Measurements from ENCODE around the gene IMPA2. TPM values are rescaled to one million over a fixed set of nuclear protein-coding genes. Genes with fewer than 3 reads are reported as not detected.

The IMPA2 gene
- polyA plus RNA-seq, 1 experiment, result 12.8 TPM

- no peak for DNase-seq (ENCODE audit: low read depth, low spot score)
- H3K4me3 ChIP-seq (ENCODE audit: low read depth, low read length), result no peak overlapping the region
- no peak for TF ChIP-seq CTCF (IDR thresholded peaks at IDR 0.05; ENCODE audit: low read depth, low read length)
- CTCF ChIA-PET, result interaction anchor here (0.7 to 1.0 kb wide), 2 partner anchors 13 to 68 kb away, joined by 3 to 7 read pairs; no protein-coding TSS in a partner anchor
- no peak overlapping the region for H3K27ac ChIP-seq (ENCODE audit: low read depth, low read length)
- no peaks in the 10 kb centered on the region for H3K27me3 ChIP-seq (ENCODE audit: control insufficient read depth, insufficient read depth, low read length)
- no peaks in the 10 kb centered on the region for H3K9me3 ChIP-seq (ENCODE audit: control insufficient read depth, insufficient read depth, low read length)
- POLR2A ChIA-PET, result no interaction called here
Measured at GRCh38 chr18:12005538-12006487, 24.5 kb downstream of the IMPA2 start.

GRCh38 chr18:12006488-12006840 is 25.2 kb downstream of the IMPA2 start:
- Histone ChIP-seq H3K27ac (ENCODE audit: low read depth, low read length) (no peak overlapping the region), H3K27me3 (ENCODE audit: control insufficient read depth, insufficient read depth, low read length) (no peaks in the 10 kb centered on the region), H3K9me3 (ENCODE audit: control insufficient read depth, insufficient read depth, low read length) (no peaks in the 10 kb centered on the region), H3K4me3 (ENCODE audit: low read depth, low read length) (no peak overlapping the region)
- DNase-seq (ENCODE audit: low read depth, low spot score), result no peak
- CTCF ChIA-PET, result interaction anchor here (1.0 kb wide), 1 partner anchor 68 kb away, joined by 7 read pairs; no protein-coding TSS in a partner anchor
- TF ChIP-seq CTCF (IDR thresholded peaks at IDR 0.05; ENCODE audit: low read depth, low read length), result no peak
- POLR2A ChIA-PET, result no interaction called here

GRCh38 chr18:12007063-12007462 is 25.8 kb downstream of the IMPA2 start:
- no peak for TF ChIP-seq CTCF (IDR thresholded peaks at IDR 0.05; ENCODE audit: low read depth, low read length)

GRCh38 chr18:12008181-12008767 is 27.0 kb downstream of the IMPA2 start:
- no peak for DNase-seq (ENCODE audit: low read depth, low spot score)
- Histone ChIP-seq H3K9me3 (ENCODE audit: control insufficient read depth, insufficient read depth, low read length) (no peaks in the 10 kb centered on the region), H3K27ac (ENCODE audit: low read depth, low read length) (no peak overlapping the region), H3K27me3 (ENCODE audit: control insufficient read depth, insufficient read depth, low read length) (no peaks in the 10 kb centered on the region), H3K4me3 (ENCODE audit: low read depth, low read length) (no peak overlapping the region)
- TF ChIP-seq CTCF (IDR thresholded peaks at IDR 0.05; ENCODE audit: low read depth, low read length), result no peak
- POLR2A ChIA-PET, result no interaction called here
- CTCF ChIA-PET, result no interaction called here

More at GRCh38 chr18:12007063-12007462, 25.8 kb downstream of the IMPA2 start:
- Histone ChIP-seq H3K27me3 (ENCODE audit: control insufficient read depth, insufficient read depth, low read length) (no peaks in the 10 kb centered on the region), H3K4me3 (ENCODE audit: low read depth, low read length) (no peak overlapping the region), H3K9me3 (ENCODE audit: control insufficient read depth, insufficient read depth, low read length) (no peaks in the 10 kb centered on the region), H3K27ac (ENCODE audit: low read depth, low read length) (no peak overlapping the region)
- POLR2A ChIA-PET, result no interaction called here
- CTCF ChIA-PET, result no interaction called here
- DNase-seq (ENCODE audit: low read depth, low spot score), result no peak

Data from AG04450 (cell line).